Hypothalamus (tissue), 51 donors: Measurements from ENCODE around the gene DYDC1.
"Not testable (repeated sequence)": the region's sequence is repeated elsewhere in the genome, so short reads cannot be mapped to it uniquely, and the experiment has no call there.

Experiments used
- DNase-seq, 51 donors: peaks; one replicate each; lab custom pipeline; 2025; lab: John Stamatoyannopoulos, UW

The DYDC1 gene

GRCh38 chr10:80344912-80345311 is 11.6 kb downstream of the DYDC1 start:
- DNase-seq = no peak

GRCh38 chr10:80344276-80344675 is 12.3 kb downstream of the DYDC1 start:
- DNase-seq = no peak

DNA sequence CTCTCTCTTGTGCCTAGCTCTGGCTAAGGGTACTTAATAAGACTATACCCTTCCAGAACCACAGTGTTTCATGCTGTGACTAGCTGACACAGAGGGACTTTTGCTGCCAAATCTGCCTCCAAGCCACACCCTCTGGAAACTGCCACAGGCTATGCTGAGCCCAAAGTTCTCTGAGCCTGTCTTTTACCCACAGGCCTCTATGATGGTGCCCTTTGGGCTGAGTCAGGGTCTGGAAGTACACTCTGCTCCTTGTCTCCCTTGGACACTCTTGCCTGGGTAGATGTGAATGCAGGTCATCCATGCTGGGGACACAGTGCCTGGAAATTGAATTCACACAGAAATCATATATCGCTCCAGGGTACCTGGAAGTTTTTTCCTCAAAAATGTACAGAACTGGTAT is 22.6 kb downstream of the DYDC1 start:
- no peak for DNase-seq

DNA sequence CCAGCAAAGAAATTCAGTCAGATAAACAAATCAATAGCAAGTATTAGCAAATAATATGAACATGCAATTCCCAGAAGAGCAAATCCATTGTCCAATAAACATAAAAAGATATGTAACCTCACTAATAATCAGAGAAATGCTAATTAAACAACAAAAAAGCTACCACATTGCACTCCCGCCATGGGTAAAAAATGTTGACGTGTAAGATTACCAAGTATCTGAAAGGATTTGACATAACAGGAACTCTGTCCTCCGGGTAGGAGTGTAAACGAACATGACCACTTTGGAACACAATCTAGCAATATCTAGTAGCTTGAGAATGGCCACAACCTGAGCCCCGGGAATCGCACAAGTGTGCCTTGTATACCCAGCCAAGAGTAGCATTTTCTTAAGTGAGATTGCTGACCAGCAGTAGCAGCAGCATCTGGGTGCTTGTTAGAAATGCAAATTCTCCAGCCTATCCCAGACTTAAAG is 31.6 kb downstream of the DYDC1 start:
- DNase-seq = no peak

GRCh38 chr10:80324086-80324485 is 32.5 kb downstream of the DYDC1 start:
- DNase-seq = no peak

GRCh38 chr10:80323311-80323710 is 33.2 kb downstream of the DYDC1 start:
- no peak for DNase-seq

GRCh38 chr10:80322711-80323110 is 33.8 kb downstream of the DYDC1 start:
- no peak for DNase-seq

- no peak for DNase-seq
These were observed 34.4 kb downstream of the DYDC1 start for GRCh38 chr10:80322158-80322557.

DNA sequence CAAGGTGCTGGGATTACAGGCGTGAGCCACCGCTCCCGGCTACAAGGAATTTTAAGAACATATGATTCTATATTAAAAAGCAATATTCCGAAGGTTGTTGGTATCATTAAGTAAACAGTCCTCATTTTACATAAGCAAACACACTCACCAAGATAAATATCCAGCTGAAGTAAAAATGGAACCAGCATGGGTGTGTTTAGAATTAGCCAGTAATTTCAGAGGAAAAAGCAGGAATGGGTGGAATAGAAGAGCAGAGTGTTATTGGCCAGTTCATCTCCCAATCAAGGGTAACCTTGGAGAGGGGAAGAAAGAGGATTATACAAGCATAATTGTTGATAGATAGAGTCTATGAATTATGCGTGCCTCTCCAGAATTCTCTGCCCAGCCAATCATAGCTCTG is 35.4 kb downstream of the DYDC1 start:
- DNase-seq = no peak

- no peak for DNase-seq
These were observed 36.2 kb downstream of the DYDC1 start for GRCh38 chr10:80320377-80320776.

DNA sequence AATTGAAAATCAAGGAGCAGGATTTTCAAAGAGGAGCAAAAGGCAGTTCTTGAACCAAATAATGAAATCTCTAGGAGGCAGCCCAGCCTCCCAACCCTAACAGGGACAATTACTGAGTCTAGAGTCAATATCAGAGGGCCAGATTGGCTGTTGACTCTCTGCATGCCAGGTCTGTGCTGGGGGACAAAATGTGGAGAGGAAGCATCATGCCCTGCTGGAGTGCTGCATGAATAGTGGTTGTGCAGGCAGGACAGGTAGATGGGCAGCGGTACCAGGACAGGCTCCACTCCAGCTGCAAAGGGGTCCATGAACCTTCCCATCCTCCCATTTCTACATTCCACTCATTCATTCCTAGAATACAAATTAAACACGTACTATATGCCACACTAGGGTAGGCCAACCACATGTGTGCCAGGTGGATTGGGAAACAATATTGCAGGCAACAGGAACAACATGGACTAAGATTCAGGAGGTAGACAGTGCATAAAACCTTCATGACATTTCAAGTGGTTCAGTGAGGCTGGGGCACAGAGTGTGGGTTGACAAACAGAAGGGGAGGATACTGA is 36.7 kb downstream of the DYDC1 start:
- no peak for DNase-seq

DNA sequence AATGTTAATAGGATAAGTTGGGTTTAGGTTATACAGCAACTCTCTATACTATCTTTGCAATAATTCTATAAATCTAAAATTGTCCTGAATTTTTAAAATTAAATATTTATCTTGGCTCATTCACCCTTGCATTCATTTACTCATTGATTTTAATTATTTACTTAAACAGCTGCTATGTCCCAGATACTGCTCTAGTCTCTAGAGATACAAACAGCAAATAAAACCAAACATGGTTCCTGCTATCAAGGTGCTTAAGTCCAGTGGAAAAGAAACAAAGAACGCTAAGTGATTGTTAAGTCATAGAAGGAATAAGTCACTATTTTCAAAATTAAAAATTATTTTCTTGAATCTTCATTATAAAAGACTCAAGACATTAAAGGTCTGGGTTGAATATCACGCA is 37.2 kb downstream of the DYDC1 start:
- no peak for DNase-seq

DNA sequence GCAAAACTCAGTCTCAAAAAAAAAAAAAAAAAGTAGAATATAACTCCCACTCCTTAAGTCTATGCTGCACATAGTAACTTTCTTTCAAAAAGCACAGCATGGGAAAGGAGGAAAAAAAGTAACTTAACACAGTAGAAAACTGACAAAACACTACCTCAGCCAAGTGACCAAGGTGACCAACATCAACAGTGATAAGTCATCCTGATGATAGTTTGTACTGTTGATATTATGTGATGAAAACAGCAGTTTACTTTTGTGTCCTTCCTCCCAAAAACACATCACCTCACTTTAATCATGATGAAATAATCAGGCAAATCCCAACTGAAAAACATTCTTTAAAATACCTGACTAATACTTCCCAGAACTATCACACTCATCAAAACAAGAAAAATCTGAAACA is 37.8 kb downstream of the DYDC1 start:
- DNase-seq = no peak

- DNase-seq = no peak
These were observed 41.2 kb downstream of the DYDC1 start for GRCh38 chr10:80315391-80315790.

- DNase-seq = no peak
These were observed 43.0 kb downstream of the DYDC1 start for GRCh38 chr10:80313523-80313922.

- not testable (repeated sequence) for DNase-seq
These were observed 50.6 kb downstream of the DYDC1 start for GRCh38 chr10:80305989-80306388.

DNA sequence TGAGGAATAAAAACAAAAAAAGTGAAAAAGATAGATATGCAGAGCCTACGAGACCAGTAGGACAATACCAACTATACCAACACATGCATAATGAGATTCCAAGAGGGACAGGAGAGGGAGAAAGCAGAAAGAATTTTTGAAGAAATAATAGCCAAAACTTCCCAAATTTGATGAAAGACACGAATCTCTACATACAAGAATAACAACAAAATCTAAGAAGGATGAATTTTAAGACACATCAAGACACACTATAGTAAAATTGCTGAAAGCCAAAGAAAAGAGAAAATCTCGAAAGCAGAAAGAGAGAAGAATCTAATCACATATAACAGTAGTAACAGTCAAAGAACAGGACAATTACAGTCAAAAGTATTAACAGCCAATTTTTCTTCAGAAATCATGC is 59.6 kb downstream of the DYDC1 start:
- no peak for DNase-seq

DNA sequence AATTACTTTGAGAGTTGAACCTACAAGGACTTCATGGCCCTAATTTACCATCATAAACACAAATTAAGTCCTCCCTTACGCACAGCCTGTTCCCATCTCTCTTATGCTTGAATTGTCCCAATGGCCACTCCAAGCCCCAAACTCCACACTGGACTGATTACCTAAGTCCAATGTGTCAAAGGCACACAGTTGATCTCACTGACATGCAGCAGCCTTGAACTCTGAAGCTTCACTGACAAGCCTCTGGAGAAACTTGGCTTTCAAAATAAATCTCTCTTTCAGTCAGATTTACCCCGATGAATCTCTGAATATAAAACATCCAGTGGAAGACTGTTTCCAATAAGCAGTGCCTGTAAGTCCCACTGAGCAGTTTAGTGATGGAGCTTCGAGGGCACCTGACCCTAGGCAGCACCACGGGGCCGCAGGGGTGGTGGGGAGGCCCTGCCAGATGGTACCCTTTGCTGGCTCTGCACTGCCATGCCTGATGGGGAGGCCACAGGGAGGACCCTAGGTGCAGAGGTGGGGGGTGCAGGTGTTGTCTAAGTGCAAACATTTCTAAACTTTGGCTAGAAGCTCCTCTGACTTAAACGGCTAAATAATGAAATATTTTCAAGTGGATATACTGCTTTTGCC is 63.8 kb downstream of the DYDC1 start:
- DNase-seq = no peak

- DNase-seq = no peak
These were observed 65.9 kb downstream of the DYDC1 start for GRCh38 chr10:80290474-80291220.

DNA sequence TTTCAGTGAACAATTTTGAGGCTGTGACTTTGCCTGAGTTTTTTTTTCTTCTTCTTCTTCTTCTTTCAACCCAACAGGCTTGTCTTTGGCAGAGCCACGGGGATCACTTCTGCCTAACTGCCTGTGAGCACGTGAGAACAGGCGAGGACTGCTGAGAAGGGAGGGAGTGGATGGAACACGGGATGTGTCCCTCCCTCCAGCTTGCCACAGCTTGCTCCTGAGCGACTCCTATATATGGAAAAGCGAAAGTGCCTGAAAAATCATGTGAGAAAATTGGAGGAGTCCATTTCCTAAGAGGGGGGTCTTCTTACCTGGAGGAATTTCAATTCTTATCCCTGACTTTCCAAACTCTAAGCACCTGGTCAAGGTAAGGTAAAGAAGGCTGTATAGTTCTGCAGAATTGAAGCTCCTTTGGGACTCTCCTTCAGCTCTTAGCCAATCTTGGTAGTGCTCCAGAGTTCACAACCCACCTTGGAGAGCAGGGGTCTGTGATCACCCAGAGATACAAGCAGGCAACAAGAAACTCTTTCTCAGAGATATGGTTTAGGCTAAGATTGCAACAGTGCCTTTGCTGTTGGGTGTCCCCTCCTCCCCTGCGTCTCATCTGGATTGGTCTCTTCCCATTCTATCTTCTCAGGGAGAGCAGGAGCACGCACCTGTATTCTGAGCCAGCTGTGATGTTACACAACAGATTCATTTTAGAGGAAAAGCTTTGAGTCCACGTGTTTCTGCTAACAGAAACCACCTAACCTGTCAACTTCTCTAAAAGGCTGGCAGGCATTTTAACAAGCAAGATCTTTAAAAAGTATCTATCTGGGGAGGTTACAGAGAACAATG is 66.9 kb downstream of the DYDC1 start, which contains the start of gene MAT1A:
TSS of gene MAT1A (minus strand) at position 208 of the 837 bp plus-strand sequence. CDS start 235 bp downstream, outside the sequence.
- DNase-seq = peak in 1 of 51 donors; percentile 5

- no peak for DNase-seq
These were observed 67.7 kb downstream of the DYDC1 start for GRCh38 chr10:80288849-80289248.
